NCI-H2227 (cell line): Measurements from ENCODE around the gene SH3BP5.

Experiments used
- DNase-seq: peaks from one replicate; lab custom pipeline; 2025; ENCODE audit not compliant: unreplicated experiment; lab: John Stamatoyannopoulos, UW

SH3BP5 gene

GRCh38 chr3:15279671-15280402 lies 52.5 kb downstream of the SH3BP5 start:
- DNase-seq, result no peak

- DNase-seq, result no peak
These were observed 53.2 kb downstream of the SH3BP5 start for GRCh38 chr3:15279205-15279604.

GRCh38 chr3:15277861-15278500 lies 54.4 kb downstream of the SH3BP5 start:
- DNase-seq, result no peak

- DNase-seq, result no peak
These were observed 56.2 kb downstream of the SH3BP5 start for GRCh38 chr3:15276028-15276724.

GRCh38 chr3:15273227-15273626 lies 59.2 kb downstream of the SH3BP5 start:
- no peak for DNase-seq

- DNase-seq, result no peak
These were observed 59.8 kb downstream of the SH3BP5 start for GRCh38 chr3:15272426-15273196.

GRCh38 chr3:15271785-15272381 lies 60.5 kb downstream of the SH3BP5 start:
- no peak for DNase-seq

GRCh38 chr3:15271030-15271429 lies 61.4 kb downstream of the SH3BP5 start:
- DNase-seq, result no peak

- DNase-seq, result peak; percentile 87
These were observed 63.0 kb downstream of the SH3BP5 start for GRCh38 chr3:15269091-15269989.

GRCh38 chr3:15268033-15268631 lies 64.3 kb downstream of the SH3BP5 start:
- peak; percentile 84 for DNase-seq

GRCh38 chr3:15267502-15267901 lies 64.9 kb downstream of the SH3BP5 start:
- no peak for DNase-seq

- no peak for DNase-seq
These were observed 65.6 kb downstream of the SH3BP5 start for GRCh38 chr3:15266510-15267376.

- DNase-seq, result no peak
These were observed 66.5 kb downstream of the SH3BP5 start for GRCh38 chr3:15265655-15266509.

- DNase-seq, result no peak
These were observed 67.9 kb downstream of the SH3BP5 start for GRCh38 chr3:15264486-15264885.

GRCh38 chr3:15263926-15264325 lies 68.5 kb downstream of the SH3BP5 start:
- no peak for DNase-seq

GRCh38 chr3:15263120-15263519 lies 69.3 kb downstream of the SH3BP5 start:
- no peak for DNase-seq

- no peak for DNase-seq
These were observed 70.4 kb downstream of the SH3BP5 start for GRCh38 chr3:15262021-15262420.

GRCh38 chr3:15261274-15261673 lies 71.1 kb downstream of the SH3BP5 start:
- DNase-seq, result no peak
